ENCODE results near the gene LURAP1L. TPM values are rescaled to one million over a fixed set of nuclear protein-coding genes. Genes with fewer than 3 reads are reported as not detected.

LURAP1L gene
- total RNA-seq, 1 experiment from 2014 or later: 0.13 TPM

GRCh38 chr9:12760758-12761157, 14.1 kb upstream of the LURAP1L start:
- H2BK120ac ChIP-seq (ENCODE audit: low read depth, low read length, poor library complexity, severe bottlenecking): no peak overlapping the region

More at GRCh38 chr9:12760758-12761157, 14.1 kb upstream of the LURAP1L start:
- no peak overlapping the region for H2BK20ac ChIP-seq (ENCODE audit: low read depth, low read length, poor library complexity, severe bottlenecking)
- H3K18ac ChIP-seq (ENCODE audit: insufficient read length, low read depth, low read length): no peak overlapping the region
- Mint-ChIP-seq H3K27ac (no peak overlapping the region), H3K36me3 (ENCODE audit: insufficient read depth in 1 of 3, low read depth in 3 of 3) (no peaks in the 10 kb centered on the region), H3K4me3 (no peak overlapping the region), H3K9me3 (no peaks in the 10 kb centered on the region), H3K27me3 (ENCODE audit: low read depth) (no peaks in the 10 kb centered on the region), H3K4me1 (peaks cover 6 to 7% of the 10 kb centered on the region in 2 experiments)
- H2BK5ac ChIP-seq (ENCODE audit: insufficient read length, low read length): no peak overlapping the region
- H4K5ac ChIP-seq (ENCODE audit: insufficient read length, low read depth, low read length): no peak overlapping the region
- peaks cover 3% of the 10 kb centered on the region; the same call in 1 of the 2 replicates for H3K4me1 ChIP-seq (ENCODE audit: insufficient read depth, low read length)
- H4K20me1 ChIP-seq (ENCODE audit: control insufficient read depth, insufficient read depth, insufficient read length): no peaks in the 10 kb centered on the region
- H3K27ac ChIP-seq (ENCODE audit: insufficient read length, low read depth, low read length): no peak overlapping the region
- H2BK15ac ChIP-seq (ENCODE audit: low read depth, low read length): no peak overlapping the region
- TF ChIP-seq CTCF (conservative IDR thresholded peaks at IDR 0.05): no peak
- H3K9me3 ChIP-seq (ENCODE audit: control insufficient read depth, low read depth, low read length): no peaks in the 10 kb centered on the region
- no peak overlapping the region for H3K56ac ChIP-seq (ENCODE audit: insufficient read length, low read depth, low read length)
- H3K23me2 ChIP-seq (ENCODE audit: insufficient read length, low read depth, low read length, poor library complexity, severe bottlenecking): no peaks in the 10 kb centered on the region
- no peaks in the 10 kb centered on the region for H3K79me1 ChIP-seq (ENCODE audit: insufficient read depth, low read depth, low read length, poor library complexity, severe bottlenecking)
- H3K23ac ChIP-seq (ENCODE audit: insufficient read length, low read depth, low read length): no peak overlapping the region
- no peaks in the 10 kb centered on the region for H3K27me3 ChIP-seq (ENCODE audit: insufficient read depth, low read length)
- H3K4me2 ChIP-seq (ENCODE audit: insufficient read depth, insufficient read length, low read length): no peak overlapping the region
- H2AK5ac ChIP-seq (ENCODE audit: insufficient read length, low read length): no peak overlapping the region
- H4K91ac ChIP-seq (ENCODE audit: insufficient read length, low read depth, low read length): no peak overlapping the region
- no peak overlapping the region for H3K4ac ChIP-seq (ENCODE audit: low read depth, low read length)
- no peak overlapping the region for H3K14ac ChIP-seq (ENCODE audit: insufficient read depth, low read length)
- H2AFZ ChIP-seq (ENCODE audit: low read length): no peak overlapping the region
- no peak overlapping the region for H3T11ph ChIP-seq (ENCODE audit: low read length)
- no peak overlapping the region for H4K8ac ChIP-seq (replicated peaks; ENCODE audit: insufficient read length, low read depth, low read length)
- H2BK12ac ChIP-seq (ENCODE audit: insufficient read length, low read depth, low read length): no peak overlapping the region
- no peaks in the 10 kb centered on the region for H3K79me2 ChIP-seq (ENCODE audit: insufficient read depth, low read length)
- no peak overlapping the region for H3K9ac ChIP-seq (ENCODE audit: extremely low read depth, insufficient read length, low read length)
- DNase-seq: no peak
- no CpG with 5 or more reads among the region's 2 CpGs for WGBS (ENCODE audit: extremely low coverage, insufficient read length, low lambda C conversion rate)

Measured in H9 (cell line).